GM18498 (cell line): ENCODE measurements around the gene ARHGAP25.

Experiments
- ATAC-seq: cut with Tn5 transposase; IDR thresholded peaks from one replicate; pipeline ENCODE4 v1.9.1; 2021; ENCODE audit warnings: mild to moderate bottlenecking, moderate library complexity; ENCODE audit not compliant: unreplicated experiment

ARHGAP25 gene

GRCh38 chr2:68719912-68720311 lies 14.7 kb upstream of the ARHGAP25 start:
- no peak for ATAC-seq

DNA sequence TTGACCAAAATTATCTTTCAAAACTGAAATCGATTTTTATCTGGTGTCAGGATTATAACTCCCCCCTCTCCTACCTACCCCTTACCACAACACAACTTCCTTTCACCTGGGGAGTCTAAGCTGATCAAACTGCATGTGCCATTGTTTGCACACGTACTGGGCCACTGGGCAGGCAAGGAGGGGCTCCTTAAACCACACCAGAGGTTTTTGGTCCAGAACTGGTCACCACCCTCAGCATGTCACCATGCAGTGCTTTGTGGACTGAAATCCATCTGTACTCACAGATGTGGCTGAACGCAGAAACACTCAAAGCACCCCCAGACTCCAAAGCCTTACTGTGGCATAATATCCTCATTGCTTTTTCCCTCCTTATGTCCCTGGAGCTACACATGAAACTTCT lies 13.9 kb upstream of the ARHGAP25 start:
- no peak for ATAC-seq

DNA sequence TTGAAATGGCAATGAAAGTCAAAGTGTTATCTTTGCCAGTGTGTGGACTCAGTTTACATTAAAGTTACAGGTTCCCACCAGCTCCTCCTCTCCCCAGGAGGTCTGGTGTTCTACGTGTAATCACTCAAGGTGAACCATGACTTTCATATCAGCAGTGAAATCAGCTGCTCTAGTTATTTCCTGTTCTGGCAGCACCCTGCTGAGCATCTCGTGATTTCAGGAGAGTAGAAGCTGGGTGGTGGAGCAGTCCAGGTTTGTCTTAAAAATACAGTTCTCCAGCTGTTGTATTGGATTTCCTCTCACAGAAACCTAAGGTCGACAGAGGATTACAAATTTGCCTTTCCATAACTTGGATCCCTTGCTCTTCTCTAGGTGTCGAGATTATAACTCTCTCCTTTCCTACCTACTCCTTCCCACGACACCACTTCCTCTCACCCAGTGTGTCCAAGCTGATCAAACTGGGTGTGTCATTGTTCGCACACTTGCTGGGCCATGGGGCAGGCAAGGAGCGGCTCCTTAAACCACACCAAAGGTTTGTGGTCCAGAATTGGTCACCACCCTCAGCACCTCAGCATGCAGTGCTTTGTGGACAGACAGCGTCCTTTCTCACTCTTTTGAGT lies 13.0 kb upstream of the ARHGAP25 start:
- ATAC-seq, result peak; percentile 71

DNA sequence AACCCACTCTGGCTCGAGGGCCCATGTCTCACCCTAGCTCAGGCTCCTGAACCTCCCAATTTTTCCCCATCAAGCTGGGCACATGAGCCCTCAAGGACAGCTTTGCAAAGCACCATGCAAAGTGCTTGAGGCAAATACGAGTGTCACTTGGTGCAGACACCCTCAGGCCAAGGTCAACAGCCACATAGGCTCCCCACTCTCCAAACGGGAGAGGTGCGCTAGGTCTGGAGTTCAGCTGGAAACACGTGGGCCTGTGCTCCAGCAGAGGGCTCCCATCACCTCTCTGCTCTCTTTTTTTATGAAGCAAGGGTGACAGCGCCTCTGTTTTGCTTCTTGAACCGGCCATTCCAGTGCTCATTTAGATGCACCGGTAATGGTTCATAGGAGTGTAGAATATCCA lies 11.9 kb upstream of the ARHGAP25 start:
- ATAC-seq, result no peak

- no peak for ATAC-seq
Measured at GRCh38 chr2:68723181-68723580, 11.4 kb upstream of the ARHGAP25 start.

DNA sequence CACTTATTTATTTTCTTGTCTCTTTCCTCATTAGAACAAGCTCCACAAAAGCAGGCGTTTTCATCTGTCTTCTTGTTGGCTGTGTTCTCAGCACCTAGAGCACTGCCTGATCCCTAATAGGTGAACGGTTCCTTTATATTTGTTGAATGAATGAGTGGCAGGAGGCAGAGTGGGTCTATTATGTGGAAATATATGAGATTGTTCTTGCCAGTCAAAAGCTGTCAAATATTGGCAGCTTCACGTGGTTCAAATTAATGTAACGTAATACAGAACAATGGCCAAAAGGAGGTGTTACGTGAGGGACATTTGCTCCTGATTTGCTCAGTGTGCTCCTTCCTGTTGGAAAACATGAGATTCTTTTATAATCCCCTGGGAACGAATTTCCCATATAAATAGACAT lies 8.5 kb upstream of the ARHGAP25 start:
- ATAC-seq, result no peak

DNA sequence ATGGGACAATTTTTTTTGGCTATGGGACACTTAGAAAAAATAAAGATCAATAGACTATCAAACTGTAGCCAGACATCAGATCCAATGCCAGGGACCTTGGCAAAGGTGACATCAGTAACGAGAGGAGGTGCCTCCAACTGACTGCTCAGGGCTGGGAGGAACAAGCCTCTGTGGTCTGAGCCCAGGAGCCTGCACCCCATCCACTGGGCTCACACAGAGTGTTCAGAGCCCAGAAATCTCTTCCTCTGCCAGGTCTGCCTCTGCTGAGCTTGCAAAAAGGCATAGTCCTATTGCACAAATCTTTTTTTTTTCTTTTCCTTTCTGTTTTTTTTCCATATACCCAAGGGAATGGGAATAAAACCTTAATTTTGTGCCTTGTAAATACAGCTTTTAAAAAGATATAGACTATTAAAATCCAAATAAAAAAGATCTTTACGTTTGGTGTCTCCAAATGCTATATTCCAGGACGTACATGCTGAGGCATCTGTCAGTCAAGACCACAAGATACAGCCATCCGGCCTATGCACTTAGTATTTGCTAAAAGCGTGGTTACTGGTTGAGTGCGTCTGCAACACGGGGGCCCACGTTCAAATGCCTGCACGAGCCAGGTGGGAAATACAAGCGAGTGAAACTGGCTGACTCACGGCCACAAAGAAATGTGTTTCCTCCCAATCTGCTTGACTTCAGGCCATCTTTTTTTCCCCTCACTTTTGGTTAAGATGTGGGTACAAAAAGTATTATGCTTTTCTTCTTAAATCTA lies 7.8 kb upstream of the ARHGAP25 start:
- peak; percentile 98 for ATAC-seq

- ATAC-seq, result no peak
Measured at GRCh38 chr2:68727683-68728375, 6.8 kb upstream of the ARHGAP25 start.

DNA sequence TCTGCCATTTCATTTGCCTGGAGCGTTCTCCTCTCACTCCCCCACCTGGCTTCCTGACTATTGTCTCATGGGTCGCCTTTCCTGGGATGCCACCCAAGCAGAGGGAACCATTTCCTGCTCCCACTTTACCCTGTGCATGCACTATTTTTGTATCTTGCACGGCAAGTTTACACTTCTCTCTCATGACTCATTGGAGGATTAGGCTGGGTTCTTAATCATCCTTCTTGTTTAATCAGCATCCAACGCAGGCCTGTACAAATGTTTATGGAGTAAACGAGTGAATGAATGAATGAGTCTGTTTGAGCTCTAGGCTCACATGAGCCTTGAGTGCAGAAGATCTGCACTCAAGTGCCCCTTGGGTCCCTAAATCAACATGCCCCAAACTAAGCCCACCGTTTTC lies 3.8 kb upstream of the ARHGAP25 start:
- no peak for ATAC-seq

DNA sequence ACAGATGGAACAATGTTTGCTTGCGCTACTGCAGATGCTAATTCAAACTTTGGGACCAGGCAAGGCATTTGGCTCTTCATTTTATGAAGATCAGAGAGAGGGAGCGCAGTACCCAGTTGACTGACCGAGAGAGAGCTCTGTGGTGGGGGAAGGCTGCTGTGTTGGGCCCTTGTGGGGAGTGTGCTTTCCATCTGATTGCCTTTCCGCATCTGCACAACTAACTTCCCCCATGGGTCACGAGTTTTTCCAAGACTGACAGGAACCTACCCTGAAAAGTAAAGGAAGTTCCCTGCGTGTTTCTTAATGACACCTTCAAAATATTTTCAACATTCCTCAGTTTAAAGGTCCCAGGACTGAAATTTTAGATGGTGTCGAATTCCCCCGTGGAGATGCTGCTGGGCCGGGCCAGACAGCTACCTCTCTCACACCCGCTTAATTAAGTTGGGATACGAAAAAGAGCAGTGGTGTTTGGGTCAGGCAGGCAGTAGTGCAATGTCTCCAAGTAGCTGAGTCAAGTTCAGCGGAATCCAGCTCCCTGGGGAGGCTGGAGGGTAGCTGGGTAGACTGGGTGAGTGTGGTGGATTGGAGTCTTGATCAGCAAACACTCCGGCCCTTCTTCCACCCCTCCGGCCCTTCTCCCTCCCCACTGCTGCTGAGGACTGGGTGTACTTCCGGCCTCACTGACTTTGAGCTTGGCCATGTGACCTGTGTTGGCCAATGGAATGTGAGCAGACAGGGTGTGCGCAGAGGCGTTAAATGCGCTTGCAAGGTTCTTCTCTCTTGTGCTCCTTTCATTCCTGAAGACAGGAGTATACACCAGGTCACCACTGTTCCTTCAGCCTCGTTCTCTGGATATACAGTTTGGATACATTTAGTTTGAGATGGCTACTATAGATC lies 2.3 kb upstream of the ARHGAP25 start:
- ATAC-seq, result no peak

- no peak for ATAC-seq
Measured at GRCh38 chr2:68733365-68733764, 1.2 kb upstream of the ARHGAP25 start.

DNA sequence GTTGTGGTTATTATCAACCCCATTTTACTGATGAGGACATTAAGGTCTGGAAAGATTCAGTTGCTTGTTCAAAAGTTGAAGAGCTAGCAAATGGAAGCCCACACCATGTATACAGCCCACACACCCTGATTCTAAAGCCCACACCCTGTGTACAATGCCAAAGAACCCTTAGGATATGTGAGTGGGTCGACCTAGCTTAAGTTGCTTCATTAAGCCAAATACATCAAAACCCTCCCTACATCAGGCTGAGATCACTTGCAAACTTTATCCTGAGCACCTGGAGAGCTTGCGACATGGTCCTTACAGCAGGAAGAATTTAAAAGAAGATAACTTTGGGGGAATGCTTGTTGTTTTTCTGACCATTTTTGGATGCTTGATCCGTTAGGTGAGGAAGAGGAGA lies 435 bp upstream of the ARHGAP25 start:
- ATAC-seq, result no peak

- no peak for ATAC-seq
Measured at GRCh38 chr2:68736086-68736485, 1.5 kb downstream of the ARHGAP25 start.

DNA sequence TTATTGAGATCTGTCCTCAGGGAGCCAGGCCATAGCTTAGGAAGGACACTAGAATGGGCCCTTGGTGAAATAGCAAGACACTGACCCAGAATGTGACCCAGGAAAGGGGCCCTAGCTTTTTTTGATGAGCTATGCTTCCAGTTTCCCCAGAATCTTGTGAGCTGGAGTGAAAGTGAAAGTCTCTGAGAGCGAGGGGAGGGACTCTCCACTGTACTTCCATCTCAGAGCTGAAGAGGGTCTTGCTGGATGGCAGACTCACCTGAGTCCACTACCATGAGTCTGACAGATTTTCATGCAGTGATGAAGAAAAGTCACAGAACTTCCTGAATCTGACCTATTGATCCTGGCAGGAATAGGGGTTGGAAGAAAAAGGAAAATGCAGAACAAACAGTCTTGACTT lies 3.1 kb downstream of the ARHGAP25 start:
- ATAC-seq, result peak; percentile 47

DNA sequence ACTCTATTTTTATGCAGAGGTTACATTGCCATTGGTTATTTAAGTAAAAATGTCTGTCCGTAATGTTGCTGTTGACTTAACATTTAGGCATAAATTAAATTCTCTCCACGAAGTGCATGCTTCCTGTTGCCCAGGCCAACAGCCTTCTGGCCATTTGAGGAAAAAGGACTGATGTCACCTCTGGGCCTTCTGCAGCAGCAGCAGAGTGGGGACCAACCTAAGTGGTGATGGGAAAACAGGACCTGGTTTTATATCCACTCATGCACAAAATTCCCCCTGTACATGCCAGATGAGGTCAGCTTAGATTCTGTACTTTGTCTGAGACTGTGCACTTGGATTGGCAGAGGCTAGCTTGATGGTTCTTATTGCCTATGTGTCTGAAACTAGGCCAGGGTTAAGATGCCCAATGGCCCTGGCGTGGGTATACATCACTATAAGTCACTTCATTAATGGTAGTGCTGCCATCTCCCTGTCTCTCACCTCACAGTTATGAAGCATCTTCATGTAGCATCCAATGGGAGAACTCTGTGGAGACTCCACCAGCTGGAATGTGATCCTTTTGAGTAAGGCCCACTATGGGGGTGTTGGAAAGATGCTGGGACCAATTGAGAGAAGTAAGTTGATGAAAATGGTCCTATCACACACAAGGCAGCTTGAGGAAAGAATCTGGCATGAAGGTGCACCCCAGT lies 4.4 kb downstream of the ARHGAP25 start:
- ATAC-seq, result no peak

GRCh38 chr2:68739595-68740399 lies 5.2 kb downstream of the ARHGAP25 start:
- peak; percentile 28 for ATAC-seq

- no peak for ATAC-seq
Measured at GRCh38 chr2:68740400-68740914, 5.8 kb downstream of the ARHGAP25 start.

- no peak for ATAC-seq
Measured at GRCh38 chr2:68741238-68741637, 6.6 kb downstream of the ARHGAP25 start.

GRCh38 chr2:68741805-68742306 lies 7.2 kb downstream of the ARHGAP25 start:
- no peak for ATAC-seq
